Ovary (tissue), 3 donors: Measurements from ENCODE around the gene TINAG.

ENCODE experiments used
- EP300 ChIP-seq: sonication (generic); formaldehyde crosslinking; IDR thresholded peaks from one replicate; pipeline ENCODE4 v1.6.1; 2017; ENCODE audit warnings: antibody characterized with exemption
- POLR2A ChIP-seq: fragments of 450-650 bp; IDR thresholded peaks from one replicate; pipeline ENCODE4 v1.6.1; 2017; ENCODE audit warnings: antibody characterized with exemption, mild to moderate bottlenecking, moderate library complexity
- TF ChIP-seq, protein P1 (sequence below), 3 donors: fragments of 450-650 bp in 2 of 3; fragments of 200-600 bp in 1 of 3; IDR thresholded peaks; one replicate each; pipeline versions ENCODE4 v1.5.1 to v1.8.0; 2016 to 2022; ENCODE audit warnings: antibody characterized with exemption in 3 of 3, mild to moderate bottlenecking in 1 of 3
- donor health status: DM: no; HTN: no; CAD: no.

GRCh38 chr6:54386295-54386694, 78.1 kb downstream of the TINAG start:
- TF ChIP-seq, protein P1, sequence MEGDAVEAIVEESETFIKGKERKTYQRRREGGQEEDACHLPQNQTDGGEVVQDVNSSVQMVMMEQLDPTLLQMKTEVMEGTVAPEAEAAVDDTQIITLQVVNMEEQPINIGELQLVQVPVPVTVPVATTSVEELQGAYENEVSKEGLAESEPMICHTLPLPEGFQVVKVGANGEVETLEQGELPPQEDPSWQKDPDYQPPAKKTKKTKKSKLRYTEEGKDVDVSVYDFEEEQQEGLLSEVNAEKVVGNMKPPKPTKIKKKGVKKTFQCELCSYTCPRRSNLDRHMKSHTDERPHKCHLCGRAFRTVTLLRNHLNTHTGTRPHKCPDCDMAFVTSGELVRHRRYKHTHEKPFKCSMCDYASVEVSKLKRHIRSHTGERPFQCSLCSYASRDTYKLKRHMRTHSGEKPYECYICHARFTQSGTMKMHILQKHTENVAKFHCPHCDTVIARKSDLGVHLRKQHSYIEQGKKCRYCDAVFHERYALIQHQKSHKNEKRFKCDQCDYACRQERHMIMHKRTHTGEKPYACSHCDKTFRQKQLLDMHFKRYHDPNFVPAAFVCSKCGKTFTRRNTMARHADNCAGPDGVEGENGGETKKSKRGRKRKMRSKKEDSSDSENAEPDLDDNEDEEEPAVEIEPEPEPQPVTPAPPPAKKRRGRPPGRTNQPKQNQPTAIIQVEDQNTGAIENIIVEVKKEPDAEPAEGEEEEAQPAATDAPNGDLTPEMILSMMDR (IDR thresholded peaks at IDR 0.05): no peak
- TF ChIP-seq POLR2A (no peak), EP300 (no peak)
